Neural crest cell (in vitro differentiated cells): ENCODE measurements around the gene KCNG4. TPM values are rescaled to one million over a fixed set of nuclear protein-coding genes. Genes with fewer than 3 reads are reported as not detected.

Experiments
- DNase-seq: peaks from one replicate; pipeline ENCODE4 v3.0.0; 2021; ENCODE audit warnings: low read depth, mixed read lengths, low spot score
- H3K27ac Mint-ChIP-seq: one replicate; pipeline ENCODE4 v1.8.0; 2021; ENCODE audit warnings: mild to moderate bottlenecking, mixed read lengths; ENCODE audit not compliant: unreplicated experiment
- H3K27me3 Mint-ChIP-seq: 2 replicates; pipeline ENCODE4 v1.8.0; 2021; ENCODE audit warnings: low read depth, mild to moderate bottlenecking, mixed read lengths
- H3K36me3 Mint-ChIP-seq: 2 replicates; pipeline ENCODE4 v1.8.0; 2021; ENCODE audit warnings: low read depth, mild to moderate bottlenecking, mixed read lengths
- H3K4me1 Mint-ChIP-seq: 2 replicates; pipeline ENCODE4 v1.8.0; 2021; ENCODE audit warnings: mixed read lengths
- H3K4me3 Mint-ChIP-seq: one replicate; pipeline ENCODE4 v1.8.0; 2021; ENCODE audit warnings: mild to moderate bottlenecking, mixed read lengths
- H3K9me3 Mint-ChIP-seq: 2 replicates; pipeline ENCODE4 v1.8.0; 2021; ENCODE audit warnings: mixed read lengths
- total RNA-seq: library from RNA; stranded (reverse); gene quantifications from 2 replicates; pipeline ENCODE4 v1.2.1, GENCODE V29; 2021
- TF ChIP-seq, protein P1 (sequence below): fragments of 200-600 bp; sonication (generic); conservative IDR thresholded peaks from 2 replicates; pipeline ENCODE4 v1.5.0; 2021; ENCODE audit warnings: antibody characterized with exemption, mild to moderate bottlenecking

The KCNG4 gene
- total RNA-seq, 1 donor from 2014 or later = not detected

DNA sequence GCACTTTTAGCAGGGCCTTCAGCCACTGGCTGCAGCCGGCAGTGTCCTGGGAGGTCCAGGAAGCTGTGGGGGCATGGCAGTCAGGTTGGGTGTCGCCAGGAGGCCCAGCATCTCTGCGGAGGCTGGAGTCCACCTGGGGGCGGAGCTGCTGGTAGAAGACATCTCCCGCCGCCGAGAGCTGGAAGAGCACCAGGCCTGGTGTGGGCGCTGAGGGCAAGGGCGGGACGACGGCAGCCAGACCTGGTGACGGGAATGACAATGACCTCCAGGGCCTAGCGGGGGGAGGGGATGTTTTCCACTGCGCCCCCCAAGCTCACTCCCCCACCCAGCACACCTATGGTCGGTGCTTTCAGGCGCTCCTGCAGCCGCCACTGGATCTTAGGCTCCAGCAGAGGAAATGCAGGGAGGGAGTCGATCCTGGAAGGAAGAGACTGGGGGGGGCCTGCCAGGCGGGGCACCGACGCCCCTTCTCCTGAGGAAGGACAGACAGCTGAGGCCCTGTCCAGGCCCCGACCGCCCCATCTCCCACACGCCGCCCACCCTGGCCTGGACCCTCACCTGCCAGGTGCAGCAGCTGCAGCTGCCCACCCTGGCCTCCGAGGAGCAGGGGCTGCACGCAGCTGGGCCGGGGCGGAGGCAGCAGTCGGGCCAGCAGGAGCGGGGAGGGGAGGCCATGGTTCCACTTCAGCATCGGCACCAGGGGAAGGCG is 60.0 kb downstream of the KCNG4 start:
- no peak for DNase-seq
- Mint-ChIP-seq H3K4me3 (no peak overlapping the region), H3K4me1 (peaks cover 17% of the 10 kb centered on the region), H3K27me3 (no peaks in the 10 kb centered on the region), H3K36me3 (peaks cover 4% of the 10 kb centered on the region), H3K27ac (no peak overlapping the region), H3K9me3 (no peaks in the 10 kb centered on the region)
- TF ChIP-seq, protein P1, sequence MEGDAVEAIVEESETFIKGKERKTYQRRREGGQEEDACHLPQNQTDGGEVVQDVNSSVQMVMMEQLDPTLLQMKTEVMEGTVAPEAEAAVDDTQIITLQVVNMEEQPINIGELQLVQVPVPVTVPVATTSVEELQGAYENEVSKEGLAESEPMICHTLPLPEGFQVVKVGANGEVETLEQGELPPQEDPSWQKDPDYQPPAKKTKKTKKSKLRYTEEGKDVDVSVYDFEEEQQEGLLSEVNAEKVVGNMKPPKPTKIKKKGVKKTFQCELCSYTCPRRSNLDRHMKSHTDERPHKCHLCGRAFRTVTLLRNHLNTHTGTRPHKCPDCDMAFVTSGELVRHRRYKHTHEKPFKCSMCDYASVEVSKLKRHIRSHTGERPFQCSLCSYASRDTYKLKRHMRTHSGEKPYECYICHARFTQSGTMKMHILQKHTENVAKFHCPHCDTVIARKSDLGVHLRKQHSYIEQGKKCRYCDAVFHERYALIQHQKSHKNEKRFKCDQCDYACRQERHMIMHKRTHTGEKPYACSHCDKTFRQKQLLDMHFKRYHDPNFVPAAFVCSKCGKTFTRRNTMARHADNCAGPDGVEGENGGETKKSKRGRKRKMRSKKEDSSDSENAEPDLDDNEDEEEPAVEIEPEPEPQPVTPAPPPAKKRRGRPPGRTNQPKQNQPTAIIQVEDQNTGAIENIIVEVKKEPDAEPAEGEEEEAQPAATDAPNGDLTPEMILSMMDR = no peak

DNA sequence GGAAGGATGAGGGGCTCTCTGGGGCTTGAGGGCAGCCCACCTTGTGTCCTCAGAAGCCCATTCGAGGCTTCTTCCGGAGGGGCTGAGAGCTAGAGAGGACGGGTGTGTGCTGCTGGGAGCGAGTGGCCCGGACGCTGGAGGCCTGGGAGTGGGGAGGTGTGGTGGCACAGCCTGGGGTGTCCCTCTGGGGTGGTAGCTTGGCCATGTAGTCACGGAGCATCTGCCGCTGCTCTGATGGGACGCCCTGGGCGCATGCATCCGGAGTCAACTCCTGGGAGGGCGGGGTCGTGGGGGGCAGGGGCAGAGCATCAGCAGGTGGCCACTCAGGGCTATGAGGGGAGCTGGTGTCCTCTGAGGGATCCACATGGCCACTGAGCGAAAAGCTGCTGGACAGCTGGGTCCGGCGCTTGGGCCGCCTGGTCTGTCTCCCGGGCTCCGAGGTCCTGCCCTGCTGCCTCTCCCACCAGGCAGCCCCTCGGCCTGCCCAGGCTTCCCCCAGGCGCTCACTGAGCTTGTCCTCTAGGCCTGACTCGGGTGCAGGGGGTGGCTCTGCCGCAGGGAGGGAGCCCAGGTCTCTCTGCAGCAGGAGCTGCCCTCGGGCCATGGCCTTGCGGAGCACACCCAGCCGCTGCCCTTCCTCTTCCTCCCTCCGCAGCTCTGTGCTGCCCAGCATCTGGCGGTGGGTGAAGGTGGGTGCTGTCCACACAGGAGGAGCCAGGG is 60.8 kb downstream of the KCNG4 start:
- no peak for DNase-seq
- Mint-ChIP-seq H3K4me1 (peaks cover 17% of the 10 kb centered on the region), H3K36me3 (peaks cover 4% of the 10 kb centered on the region), H3K4me3 (no peak overlapping the region), H3K9me3 (no peaks in the 10 kb centered on the region), H3K27me3 (peaks cover 2% of the 10 kb centered on the region), H3K27ac (no peak overlapping the region)
- TF ChIP-seq, protein P1 = no peak

GRCh38 chr16:84178146-84178765 is 61.6 kb downstream of the KCNG4 start:
- no peak for DNase-seq
- H3K4me1 Mint-ChIP-seq = peaks cover 17% of the 10 kb centered on the region
- TF ChIP-seq, protein P1 = no peak
- peaks cover 4% of the 10 kb centered on the region for H3K36me3 Mint-ChIP-seq
- H3K27me3 Mint-ChIP-seq = peaks cover 2% of the 10 kb centered on the region
- no peak overlapping the region for H3K27ac Mint-ChIP-seq
- peak overlapping the region; percentile 24 for H3K4me3 Mint-ChIP-seq
- H3K9me3 Mint-ChIP-seq = no peaks in the 10 kb centered on the region

DNA sequence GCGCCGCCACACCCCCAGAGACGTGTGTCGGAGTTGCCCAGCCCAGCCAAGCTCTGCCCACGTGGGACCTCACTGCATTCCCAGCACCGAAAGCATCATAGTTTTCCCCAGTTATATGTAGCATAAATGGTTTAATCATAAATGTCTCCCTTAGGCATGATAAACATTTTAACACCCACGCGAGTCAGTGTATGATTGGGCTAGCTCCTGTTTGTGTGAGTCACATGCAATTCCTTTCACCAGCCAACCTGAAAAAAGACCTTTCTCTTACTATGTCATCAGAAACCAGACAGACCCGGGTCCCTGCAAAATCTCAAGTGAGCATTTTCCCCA is 62.1 kb downstream of the KCNG4 start:
- Mint-ChIP-seq H3K9me3 (no peaks in the 10 kb centered on the region), H3K36me3 (peaks cover 2% of the 10 kb centered on the region), H3K4me1 (peaks cover 17% of the 10 kb centered on the region), H3K4me3 (peak overlapping the region; percentile 24), H3K27me3 (peaks cover 2% of the 10 kb centered on the region), H3K27ac (no peak overlapping the region)
- DNase-seq = no peak
- TF ChIP-seq, protein P1 = no peak

GRCh38 chr16:84176192-84177053 is 63.4 kb downstream of the KCNG4 start:
- no peaks in the 10 kb centered on the region for H3K36me3 Mint-ChIP-seq
- TF ChIP-seq, protein P1 = no peak
- no peak for DNase-seq
- H3K27me3 Mint-ChIP-seq = peaks cover 2% of the 10 kb centered on the region
- H3K4me1 Mint-ChIP-seq = peaks cover 17% of the 10 kb centered on the region
- H3K4me3 Mint-ChIP-seq = no peak overlapping the region
- H3K27ac Mint-ChIP-seq = no peak overlapping the region
- H3K9me3 Mint-ChIP-seq = no peaks in the 10 kb centered on the region
